Kidney (tissue), 14 donors: ENCODE data around the gene WNT9B. TPM values are rescaled to one million over a fixed set of nuclear protein-coding genes. Genes with fewer than 3 reads are reported as not detected.

Experiments used
- DNase-seq, 5 donors: peaks; one replicate each; pipeline ENCODE4 v3.0.0-alpha.2; 2013 to 2020
- FAIRE-seq: peaks from 2 replicates; lab custom pipeline; 2012; peaks lifted over from hg19 to GRCh38; lab: Jason Lieb, UNC
- H3K27ac ChIP-seq, 2 donors: one replicate each; pipeline ENCODE4 v1.7.0; 2013; ENCODE audit warnings: low read depth in 2 of 2, low read length in 2 of 2, inconsistent platforms in 1 of 2
- H3K27me3 ChIP-seq: one replicate; pipeline ENCODE4 v1.7.1; 2013; ENCODE audit warnings: low read length, inconsistent platforms; ENCODE audit not compliant: control insufficient read depth, insufficient read depth
- H3K36me3 ChIP-seq, 3 donors: one replicate each; pipeline versions ENCODE4 v1.7.0 to v1.7.1; 2013; ENCODE audit warnings: low read length in 3 of 3, control low read depth in 1 of 3, inconsistent platforms in 1 of 3; ENCODE audit not compliant: insufficient read depth in 3 of 3, control insufficient read depth in 2 of 3
- H3K4me1 ChIP-seq, 3 donors: one replicate each; pipeline versions ENCODE4 v1.7.0 to v1.7.1; 2013; ENCODE audit warnings: low read length in 3 of 3, inconsistent platforms in 1 of 3, low read depth in 1 of 3; ENCODE audit not compliant: control insufficient read depth in 2 of 3, insufficient read depth in 2 of 3
- H3K4me3 ChIP-seq, 3 donors: one replicate each; pipeline versions ENCODE4 v1.7.0 to v1.8.1; 2013; ENCODE audit warnings: low read length in 3 of 3, control low read depth in 1 of 3, inconsistent platforms in 1 of 3
- H3K9ac ChIP-seq, 3 donors: one replicate each; pipeline versions ENCODE4 v1.7.0 to v1.7.1; 2013; ENCODE audit warnings: low read length in 3 of 3, control low read depth in 1 of 3, inconsistent platforms in 1 of 3
- H3K9me3 ChIP-seq, 3 donors: one replicate each; pipeline versions ENCODE4 v1.7.0 to v1.7.1; 2013; ENCODE audit warnings: low read length in 3 of 3, control low read depth in 1 of 3, inconsistent platforms in 1 of 3; ENCODE audit not compliant: control insufficient read depth in 2 of 3, insufficient read depth in 1 of 3
- intact Hi-C: fragments of 100-400 bp; cut with DNase I; formaldehyde crosslinking; loops from one replicate; pipeline ENCODE4 v1.11.1; 2022
- polyA plus RNA-seq: library from polyadenylated mRNA; stranded (reverse); fragments of 350-450 nt; fragmentation: Illumina TruSeq; extraction: RNeasy Lipid Tissue Mini Kit (QIAGEN cat#74804); gene quantifications from one replicate; pipeline ENCODE4 v1.2.3, GENCODE V29; 2014; ENCODE audit warnings: low read depth, low replicate concordance; ENCODE audit not compliant: insufficient read depth
- total RNA-seq: library from RNA; stranded (reverse); fragmentation: NEBNext Ultra II Directional; extraction: Animal tissue kit (Norgen Biotek cat#: 25700); gene quantifications from one replicate; pipeline ENCODE4 v1.2.1, GENCODE V29; 2021
- TF ChIP-seq, protein P1 (sequence below): IDR thresholded peaks from 3 replicates; pipeline ENCODE4 v1.5.1; 2012; ENCODE audit warnings: mild to moderate bottlenecking, moderate library complexity, borderline replicate concordance; ENCODE audit not compliant: insufficient read depth; ENCODE audit errors: extremely low read depth
- donor health status: control.
- donor health status: control.
- donor health status: control.
- donor health status: control.
- donor health status: control.
- donor health status: DM: yes; HTN: yes; CAD: no.
- donor health status: Normal renal cell carcinoma (clear cell type).

The WNT9B gene
- total and polyA plus RNA-seq, 2 donors from 2014 or later: 1.9 to 5.3 TPM

DNA sequence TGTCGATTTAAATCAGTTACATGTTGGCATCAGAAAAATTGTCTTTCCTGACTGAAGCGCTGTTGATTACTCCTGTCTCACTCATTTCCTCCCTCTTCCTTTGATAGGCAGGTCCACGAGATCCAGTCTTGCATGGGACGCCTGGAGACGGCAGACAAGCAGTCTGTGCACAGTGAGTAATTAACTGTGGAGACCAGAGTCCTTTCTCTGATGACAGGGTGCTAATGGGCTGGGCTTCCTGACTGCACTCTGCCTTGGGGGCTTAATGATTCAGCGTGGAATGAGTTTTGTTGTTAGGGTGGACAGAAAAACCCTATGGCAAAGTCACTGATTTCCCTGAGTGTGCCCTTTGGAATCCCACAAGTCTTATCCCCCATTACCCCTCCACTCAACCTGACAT, 78.0 kb downstream of the WNT9B start:
- Histone ChIP-seq H3K27ac (peak overlapping the region in 1 of 2 donors; percentile 20), H3K9ac (no peak overlapping the region), H3K9me3 (no peaks in the 10 kb centered on the region), H3K36me3 (peaks cover 3 to 36% (median 20%) of the 10 kb centered on the region in 3 donors), H3K4me3 (peak overlapping the region in 1 of 3 donors; percentile 4), H3K4me1 (peaks cover 0 to 23% (median 19%) of the 10 kb centered on the region in 3 donors), H3K27me3 (no peaks in the 10 kb centered on the region)
- DNase-seq: peak in 2 of 5 donors; percentile 50 to 62
- TF ChIP-seq, protein P1, sequence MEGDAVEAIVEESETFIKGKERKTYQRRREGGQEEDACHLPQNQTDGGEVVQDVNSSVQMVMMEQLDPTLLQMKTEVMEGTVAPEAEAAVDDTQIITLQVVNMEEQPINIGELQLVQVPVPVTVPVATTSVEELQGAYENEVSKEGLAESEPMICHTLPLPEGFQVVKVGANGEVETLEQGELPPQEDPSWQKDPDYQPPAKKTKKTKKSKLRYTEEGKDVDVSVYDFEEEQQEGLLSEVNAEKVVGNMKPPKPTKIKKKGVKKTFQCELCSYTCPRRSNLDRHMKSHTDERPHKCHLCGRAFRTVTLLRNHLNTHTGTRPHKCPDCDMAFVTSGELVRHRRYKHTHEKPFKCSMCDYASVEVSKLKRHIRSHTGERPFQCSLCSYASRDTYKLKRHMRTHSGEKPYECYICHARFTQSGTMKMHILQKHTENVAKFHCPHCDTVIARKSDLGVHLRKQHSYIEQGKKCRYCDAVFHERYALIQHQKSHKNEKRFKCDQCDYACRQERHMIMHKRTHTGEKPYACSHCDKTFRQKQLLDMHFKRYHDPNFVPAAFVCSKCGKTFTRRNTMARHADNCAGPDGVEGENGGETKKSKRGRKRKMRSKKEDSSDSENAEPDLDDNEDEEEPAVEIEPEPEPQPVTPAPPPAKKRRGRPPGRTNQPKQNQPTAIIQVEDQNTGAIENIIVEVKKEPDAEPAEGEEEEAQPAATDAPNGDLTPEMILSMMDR: no peak
- intact Hi-C loops: no loop called here
- no peak for FAIRE-seq

GRCh38 chr17:46930051-46930450, 78.7 kb downstream of the WNT9B start:
- Histone ChIP-seq H3K27me3 (no peaks in the 10 kb centered on the region), H3K9me3 (no peaks in the 10 kb centered on the region), H3K4me1 (peaks cover 0 to 22% (median 19%) of the 10 kb centered on the region in 3 donors), H3K27ac (no peak overlapping the region), H3K9ac (no peak overlapping the region), H3K36me3 (peaks cover 7 to 42% (median 26%) of the 10 kb centered on the region in 3 donors), H3K4me3 (no peak overlapping the region)
- intact Hi-C loops: no loop called here
- no peak for FAIRE-seq
- DNase-seq: no peak
- TF ChIP-seq, protein P1: no peak

DNA sequence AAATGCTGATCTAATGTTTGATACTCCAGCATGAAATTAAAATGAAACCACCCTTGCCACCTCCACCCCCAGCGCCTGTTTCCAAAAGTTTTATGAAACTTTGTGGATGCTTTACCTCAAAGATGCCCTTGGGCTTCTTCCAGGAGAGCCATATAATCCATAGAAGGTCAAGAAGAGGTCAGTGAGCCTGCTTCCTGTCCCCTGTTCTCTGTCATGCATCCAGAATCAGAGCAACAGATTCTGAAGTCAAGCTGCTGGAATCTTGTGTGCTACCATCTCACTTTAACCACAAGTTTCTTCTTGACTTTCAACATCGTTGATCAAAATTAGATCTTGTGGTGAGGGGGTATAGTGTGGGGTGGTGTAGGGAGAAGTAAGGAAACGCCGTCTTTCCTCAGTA, 80.2 kb downstream of the WNT9B start:
- no peak for DNase-seq
- intact Hi-C loops: no loop called here
- Histone ChIP-seq H3K4me3 (no peak overlapping the region), H3K4me1 (peaks cover 0 to 19% (median 15%) of the 10 kb centered on the region in 3 donors), H3K9me3 (no peaks in the 10 kb centered on the region), H3K27me3 (no peaks in the 10 kb centered on the region), H3K9ac (no peak overlapping the region), H3K36me3 (peaks cover 11 to 58% (median 40%) of the 10 kb centered on the region in 3 donors), H3K27ac (no peak overlapping the region)
- FAIRE-seq: no peak
- TF ChIP-seq, protein P1: no peak
